ENCODE measurements around the gene ALKBH1.

DNA sequence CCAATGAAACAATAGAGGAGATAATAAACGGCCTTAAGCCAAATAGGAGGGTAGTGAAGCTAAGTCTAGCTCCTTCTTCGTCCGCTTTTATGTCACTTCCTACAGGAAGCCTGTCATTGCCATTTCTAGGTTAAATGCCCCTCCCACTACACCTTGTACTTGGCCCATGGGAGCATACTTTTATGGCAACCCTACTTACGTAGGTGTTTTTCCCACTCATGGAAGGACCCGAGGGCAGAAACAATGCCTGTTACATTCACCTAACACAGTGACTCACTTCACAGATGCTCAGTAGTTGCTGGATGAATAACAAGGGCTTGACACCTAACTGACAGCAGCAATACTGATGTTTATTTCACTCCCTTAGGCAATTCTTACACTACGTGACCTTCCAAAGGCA, 44.5 kb downstream of the ALKBH1 start:
- no peak for TF ChIP-seq TEAD4 (IDR thresholded peaks at IDR 0.05)
- TF ChIP-seq EGR1 (IDR thresholded peaks at IDR 0.05), result no peak
- no peak for TF ChIP-seq CREB1 (IDR thresholded peaks at IDR 0.05; ENCODE audit: low read depth)
- no peak for TF ChIP-seq CEBPB (IDR thresholded peaks at IDR 0.05)
- TF ChIP-seq EP300 (IDR thresholded peaks at IDR 0.05; ENCODE audit: borderline replicate concordance), result no peak
- no peak for TF ChIP-seq NFIC (IDR thresholded peaks at IDR 0.05)
- TF ChIP-seq YY1 (IDR thresholded peaks at IDR 0.05; ENCODE audit: low read depth), result no peak
